Measurements from ENCODE around the gene SORCS2. TPM values are rescaled to one million over a fixed set of nuclear protein-coding genes. Genes with fewer than 3 reads are reported as not detected.
A peak's percentile ranks its signal among the peaks of the same experiment; 100 is the strongest.

SORCS2 gene
- polyA plus RNA-seq, 1 donor (not counting 4 experiments of a cell fraction or from before 2014, with no cell fraction given) = 0.09 TPM

DNA sequence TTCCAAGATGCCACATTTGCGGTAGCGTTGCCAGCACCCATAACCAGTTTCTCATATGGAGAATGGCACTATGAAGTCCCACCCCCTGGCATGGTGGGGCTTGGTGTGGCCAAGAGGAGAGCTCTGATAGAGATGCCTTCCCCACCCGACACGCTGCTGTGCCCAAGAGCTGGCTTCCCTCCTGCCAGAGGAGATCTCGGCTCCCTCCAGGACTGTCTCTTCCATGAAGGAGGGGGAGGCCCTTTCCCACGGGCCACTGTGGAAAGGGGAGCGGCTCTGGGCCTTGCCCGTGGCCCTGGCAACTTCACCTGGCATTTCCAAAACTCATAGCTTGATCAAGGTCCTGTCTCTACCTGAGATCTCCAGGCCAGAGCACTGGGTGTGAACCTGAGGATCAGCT is 459.7 kb downstream of the SORCS2 start:
- no peaks in the 10 kb centered on the region for H4K20me1 ChIP-seq (ENCODE audit: control insufficient read depth, extremely low read depth, insufficient read depth, low read length)
- peak overlapping the region; percentile 87 for H3K27ac ChIP-seq (ENCODE audit: control insufficient read depth, insufficient read depth, low read length)
- H3K36me3 ChIP-seq (ENCODE audit: control insufficient read depth in 2 of 2, extremely low read depth in 1 of 2, insufficient read depth in 2 of 2, low read length in 2 of 2) = no peaks in the 10 kb centered on the region
- H3K9ac ChIP-seq (ENCODE audit: control insufficient read depth, extremely low read depth, insufficient read depth, low read length) = peak overlapping the region; percentile 69
- H2AFZ ChIP-seq (ENCODE audit: control insufficient read depth, low read length) = peak overlapping the region; percentile 92
- dilution Hi-C loops (cut with MboI; ENCODE audit: extremely low pct_ligation_motif_present, low sequenced_read_pairs) = no loop called here
- no peaks in the 10 kb centered on the region for H3K9me3 ChIP-seq (ENCODE audit: control insufficient read depth, low read depth, low read length)
- no peaks in the 10 kb centered on the region for H3K27me3 ChIP-seq (ENCODE audit: control insufficient read depth, extremely low read depth, insufficient read depth, low read length)
- no peak for DNase-seq (ENCODE audit: low read depth, low spot score)
- peak overlapping the region; percentile 78 for H3K4me2 ChIP-seq (ENCODE audit: control insufficient read depth, extremely low read depth, insufficient read depth, low read depth, low read length)
- H3K9me1 ChIP-seq (ENCODE audit: control insufficient read depth, extremely low read depth, insufficient read depth, low read length) = no peaks in the 10 kb centered on the region
- no peak for FAIRE-seq
- no peak for TF ChIP-seq EZH2 (IDR thresholded peaks at IDR 0.05; ENCODE audit: low read length)
- TF ChIP-seq, protein P1, sequence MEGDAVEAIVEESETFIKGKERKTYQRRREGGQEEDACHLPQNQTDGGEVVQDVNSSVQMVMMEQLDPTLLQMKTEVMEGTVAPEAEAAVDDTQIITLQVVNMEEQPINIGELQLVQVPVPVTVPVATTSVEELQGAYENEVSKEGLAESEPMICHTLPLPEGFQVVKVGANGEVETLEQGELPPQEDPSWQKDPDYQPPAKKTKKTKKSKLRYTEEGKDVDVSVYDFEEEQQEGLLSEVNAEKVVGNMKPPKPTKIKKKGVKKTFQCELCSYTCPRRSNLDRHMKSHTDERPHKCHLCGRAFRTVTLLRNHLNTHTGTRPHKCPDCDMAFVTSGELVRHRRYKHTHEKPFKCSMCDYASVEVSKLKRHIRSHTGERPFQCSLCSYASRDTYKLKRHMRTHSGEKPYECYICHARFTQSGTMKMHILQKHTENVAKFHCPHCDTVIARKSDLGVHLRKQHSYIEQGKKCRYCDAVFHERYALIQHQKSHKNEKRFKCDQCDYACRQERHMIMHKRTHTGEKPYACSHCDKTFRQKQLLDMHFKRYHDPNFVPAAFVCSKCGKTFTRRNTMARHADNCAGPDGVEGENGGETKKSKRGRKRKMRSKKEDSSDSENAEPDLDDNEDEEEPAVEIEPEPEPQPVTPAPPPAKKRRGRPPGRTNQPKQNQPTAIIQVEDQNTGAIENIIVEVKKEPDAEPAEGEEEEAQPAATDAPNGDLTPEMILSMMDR (optimal IDR thresholded peaks at IDR 0.05 in 1 of 3, IDR thresholded peaks at IDR 0.05 in 1 of 3, conservative IDR thresholded peaks at IDR 0.05 in 1 of 3; ENCODE audit: extremely low read depth in 1 of 3, insufficient read depth in 2 of 3, low read length in 3 of 3) = no peak
- H3K4me3 ChIP-seq (ENCODE audit: control insufficient read depth in 2 of 3, extremely low read depth in 1 of 3, insufficient read depth in 2 of 3, low read depth in 1 of 3, low read length in 3 of 3) = peak overlapping the region in 2 of 3 experiments; percentile 12 to 42
- H3K4me1 ChIP-seq (ENCODE audit: control insufficient read depth, extremely low read depth, insufficient read depth, low read length) = peaks cover 32% of the 10 kb centered on the region
- no peaks in the 10 kb centered on the region for H3K79me2 ChIP-seq (ENCODE audit: control insufficient read depth, insufficient read depth, low read length)

DNA sequence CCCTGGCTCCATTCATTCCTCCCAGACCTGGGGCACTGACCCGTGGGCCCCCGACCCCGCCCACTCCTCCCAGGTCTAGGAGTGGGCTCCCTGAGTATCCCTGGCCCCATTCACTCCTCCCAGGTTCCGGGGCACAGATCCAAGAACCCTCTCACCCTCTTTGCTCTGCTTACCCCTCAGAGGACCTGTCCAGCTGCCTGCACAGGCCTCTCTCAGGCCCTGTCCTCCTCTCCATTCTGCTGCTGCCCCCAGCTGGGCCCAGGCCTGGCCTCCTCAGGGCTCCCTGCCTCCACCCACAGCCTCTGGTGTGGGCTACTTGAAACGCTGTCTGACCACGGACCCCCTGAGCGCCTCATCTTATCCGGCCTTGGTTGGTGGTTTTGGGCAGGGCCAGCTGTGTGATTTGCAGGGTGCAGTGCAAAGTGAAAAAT is 460.1 kb downstream of the SORCS2 start:
- FAIRE-seq (no peak), DNase-seq (ENCODE audit: low read depth, low spot score) (no peak)
- peaks cover 32% of the 10 kb centered on the region for H3K4me1 ChIP-seq (ENCODE audit: control insufficient read depth, extremely low read depth, insufficient read depth, low read length)
- peak overlapping the region; percentile 87 for H3K27ac ChIP-seq (ENCODE audit: control insufficient read depth, insufficient read depth, low read length)
- H4K20me1 ChIP-seq (ENCODE audit: control insufficient read depth, extremely low read depth, insufficient read depth, low read length) = no peaks in the 10 kb centered on the region
- H3K9ac ChIP-seq (ENCODE audit: control insufficient read depth, extremely low read depth, insufficient read depth, low read length) = peak overlapping the region; percentile 69
- no peaks in the 10 kb centered on the region for H3K79me2 ChIP-seq (ENCODE audit: control insufficient read depth, insufficient read depth, low read length)
- no peak overlapping the region for H3K4me2 ChIP-seq (ENCODE audit: control insufficient read depth, extremely low read depth, insufficient read depth, low read depth, low read length)
- H3K4me3 ChIP-seq (ENCODE audit: control insufficient read depth in 2 of 3, extremely low read depth in 1 of 3, insufficient read depth in 2 of 3, low read depth in 1 of 3, low read length in 3 of 3) = no peak overlapping the region
- dilution Hi-C loops (cut with MboI; ENCODE audit: extremely low pct_ligation_motif_present, low sequenced_read_pairs) = no loop called here
- no peak for TF ChIP-seq EZH2 (IDR thresholded peaks at IDR 0.05; ENCODE audit: low read length)
- TF ChIP-seq, protein P1 (optimal IDR thresholded peaks at IDR 0.05 in 1 of 3, IDR thresholded peaks at IDR 0.05 in 1 of 3, conservative IDR thresholded peaks at IDR 0.05 in 1 of 3; ENCODE audit: extremely low read depth in 1 of 3, insufficient read depth in 2 of 3, low read length in 3 of 3) = no peak
- no peaks in the 10 kb centered on the region for H3K27me3 ChIP-seq (ENCODE audit: control insufficient read depth, extremely low read depth, insufficient read depth, low read length)
- peak overlapping the region; percentile 92 for H2AFZ ChIP-seq (ENCODE audit: control insufficient read depth, low read length)
- no peaks in the 10 kb centered on the region for H3K9me1 ChIP-seq (ENCODE audit: control insufficient read depth, extremely low read depth, insufficient read depth, low read length)
- H3K9me3 ChIP-seq (ENCODE audit: control insufficient read depth, low read depth, low read length) = no peaks in the 10 kb centered on the region
- H3K36me3 ChIP-seq (ENCODE audit: control insufficient read depth in 2 of 2, extremely low read depth in 1 of 2, insufficient read depth in 2 of 2, low read length in 2 of 2) = no peaks in the 10 kb centered on the region

Measured in keratinocyte (primary cell).